NCI-H2029 treated with DMSO at 0.1 percent for 48 hours (cell line): Measurements from ENCODE around the gene GPLD1.
A peak's percentile ranks its signal among the peaks of the same experiment; 100 is the strongest.

Source experiments
- DNase-seq: peaks from one replicate; lab custom pipeline; 2025; lab: John Stamatoyannopoulos, UW

Gene GPLD1

DNA sequence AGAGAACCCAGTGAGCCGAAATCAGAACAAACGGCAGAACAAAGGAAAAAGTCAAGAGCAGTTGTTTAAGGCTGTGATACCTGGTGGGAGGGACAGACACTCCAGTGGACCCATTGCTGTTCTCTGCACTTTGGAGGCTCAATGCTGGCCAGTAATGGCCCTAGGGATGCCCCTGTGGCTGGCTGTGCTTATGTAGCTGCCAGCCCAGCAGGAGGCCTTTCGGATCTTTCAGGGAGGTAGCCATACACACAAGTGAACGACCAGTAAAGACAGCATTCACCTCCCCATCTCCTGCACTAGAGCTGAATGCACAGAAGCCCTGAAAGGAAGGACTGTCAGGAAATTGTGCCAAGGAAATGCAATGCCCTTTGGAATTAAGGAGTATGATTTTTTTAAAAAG, 34.3 kb downstream of the GPLD1 start:
- no peak for DNase-seq

DNA sequence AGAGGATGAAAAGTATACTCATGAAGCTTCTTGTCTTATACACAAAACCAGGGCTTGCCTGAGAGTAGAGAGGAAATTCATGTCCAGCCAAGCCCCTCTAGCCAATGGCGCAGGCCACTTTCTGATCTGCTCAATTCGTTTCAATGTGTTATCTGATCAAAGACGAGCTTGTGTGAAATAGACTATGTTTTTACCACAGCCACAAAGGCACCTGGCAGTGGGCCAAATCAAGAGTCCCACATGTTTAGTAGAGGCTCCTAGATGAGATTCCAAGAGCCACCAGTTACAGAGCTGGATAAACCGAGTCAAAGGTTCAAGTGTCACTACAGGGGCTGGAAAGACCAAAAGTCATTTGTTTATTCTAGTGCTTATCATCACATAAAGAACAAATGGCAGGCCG, 34.9 kb downstream of the GPLD1 start:
- no peak for DNase-seq

DNA sequence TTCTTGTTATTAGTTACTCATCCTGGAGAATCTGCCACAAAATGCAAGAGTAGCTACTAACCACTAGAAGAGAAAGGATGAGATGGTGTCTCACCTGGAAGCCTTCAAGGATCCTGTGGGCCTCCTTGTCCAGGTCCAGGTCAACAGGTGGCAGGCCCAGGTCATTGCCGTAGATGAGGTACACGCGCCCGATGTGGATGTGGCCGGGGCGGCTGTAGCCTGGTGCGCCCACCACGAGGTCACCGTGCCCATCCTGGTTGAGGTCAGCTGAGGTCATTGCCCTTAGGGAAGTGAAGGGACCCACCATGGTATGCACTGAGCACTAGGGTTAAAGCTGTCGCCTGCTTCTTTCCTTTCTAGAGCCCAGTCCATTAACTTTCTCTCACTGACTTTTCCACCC, 35.5 kb downstream of the GPLD1 start:
- DNase-seq = no peak

DNA sequence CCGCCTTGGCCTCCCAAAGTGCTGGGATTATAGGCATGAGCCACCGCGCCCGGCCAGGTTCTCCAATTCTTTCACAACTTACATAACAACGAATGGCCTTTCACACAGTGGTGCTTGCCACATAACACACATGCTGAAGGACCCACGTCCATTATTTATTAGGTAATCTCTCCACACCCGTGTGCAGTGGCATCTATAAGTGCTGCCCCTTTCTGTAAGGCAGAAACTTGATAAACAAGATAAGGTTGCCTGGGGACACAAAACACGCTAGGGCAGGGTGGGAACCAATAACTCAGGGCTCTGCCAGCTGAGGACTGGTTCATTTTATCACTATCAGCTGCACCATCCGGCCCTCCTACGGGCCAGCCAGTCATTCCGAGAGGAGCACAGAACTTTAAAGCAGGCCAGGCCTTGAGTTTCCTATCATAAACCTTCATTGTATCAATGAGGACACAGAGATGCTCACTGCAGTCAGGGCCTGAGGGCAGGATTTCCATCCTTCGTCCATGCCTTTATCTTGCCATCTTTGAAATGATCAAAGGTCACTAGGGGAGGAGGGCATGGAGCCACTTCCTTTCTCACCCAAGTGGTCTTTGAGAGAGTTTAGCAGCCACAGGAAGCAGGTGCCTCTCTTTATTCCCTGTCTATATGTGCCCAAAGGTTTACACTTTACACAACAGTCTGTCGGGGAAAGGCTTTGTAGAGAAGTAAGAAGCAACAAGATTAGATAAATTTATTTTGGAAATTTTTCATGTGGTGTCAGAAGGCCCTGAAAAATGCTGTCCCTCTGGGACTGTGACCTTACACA, 37.6 kb downstream of the GPLD1 start:
- DNase-seq = no peak

DNA sequence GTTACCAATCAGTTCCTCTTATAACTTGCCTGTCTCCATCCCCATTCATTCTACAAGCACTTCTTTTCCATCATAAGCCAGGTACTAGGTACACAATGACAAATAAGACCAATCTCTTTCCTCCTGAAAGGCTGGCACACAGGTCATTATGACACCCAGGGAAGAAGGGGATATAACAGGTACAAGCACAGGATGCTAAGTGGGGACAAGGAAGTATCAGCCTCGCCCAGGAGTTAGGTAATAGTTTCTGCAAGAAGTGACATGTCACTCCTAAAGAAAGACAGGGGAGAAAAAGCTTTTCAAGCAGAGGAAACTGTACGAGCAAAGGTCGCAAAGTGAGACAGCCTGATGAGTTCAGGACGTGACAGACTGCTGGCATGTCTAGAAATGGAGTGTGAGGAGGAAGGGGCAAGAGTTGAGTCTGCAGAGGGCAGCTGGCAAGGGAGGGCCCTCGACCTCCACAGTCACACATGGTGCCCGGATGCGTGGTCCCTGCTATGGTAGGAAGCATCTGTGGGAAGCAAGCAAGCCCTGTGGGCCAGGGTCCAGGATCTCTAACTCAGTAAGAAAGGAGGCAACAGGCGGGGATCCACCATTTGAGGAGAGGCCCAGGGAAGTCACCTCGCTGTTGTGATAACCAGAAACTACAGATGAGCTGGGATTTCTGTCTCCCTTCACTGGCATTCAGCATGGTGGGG, 40.4 kb downstream of the GPLD1 start:
- DNase-seq = no peak

DNA sequence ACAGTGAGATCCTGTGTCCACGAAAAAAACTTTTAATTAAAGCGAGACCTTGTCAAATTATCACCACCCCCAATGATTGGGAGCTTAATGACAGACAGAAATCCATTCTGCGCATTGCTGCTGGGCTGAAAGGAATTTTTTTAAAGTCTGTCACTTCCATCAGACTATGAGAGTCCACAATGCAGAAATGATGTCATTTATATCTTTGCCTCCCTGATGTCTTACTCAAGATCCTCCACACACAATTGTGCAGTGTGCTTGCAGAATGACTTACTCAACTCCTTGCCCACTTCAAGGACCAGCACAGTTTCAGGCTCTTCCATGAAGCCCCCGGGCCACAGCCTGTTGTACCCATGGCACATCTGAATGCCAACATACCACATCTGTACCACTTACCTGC, 41.0 kb downstream of the GPLD1 start:
- no peak for DNase-seq

DNA sequence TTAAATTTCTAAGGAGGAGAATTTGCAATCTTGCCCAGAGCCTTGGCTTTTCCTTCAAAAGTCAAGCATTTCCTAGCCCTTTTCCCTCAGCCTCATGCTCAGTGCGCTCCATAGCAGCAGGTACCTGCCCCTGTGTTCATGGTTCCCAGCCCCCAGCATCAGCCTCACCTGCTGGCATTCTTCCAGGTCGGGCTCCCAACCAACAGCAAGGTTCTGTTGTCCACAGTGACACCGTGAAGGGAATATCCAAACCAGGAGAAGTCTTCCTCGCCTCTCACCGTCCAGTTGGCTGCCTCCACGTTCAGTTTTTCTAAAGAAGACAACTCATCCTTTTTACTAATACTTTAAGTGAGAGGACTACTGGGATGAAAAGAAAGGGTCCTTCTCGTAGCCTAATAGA, 42.7 kb downstream of the GPLD1 start:
- DNase-seq = no peak

DNA sequence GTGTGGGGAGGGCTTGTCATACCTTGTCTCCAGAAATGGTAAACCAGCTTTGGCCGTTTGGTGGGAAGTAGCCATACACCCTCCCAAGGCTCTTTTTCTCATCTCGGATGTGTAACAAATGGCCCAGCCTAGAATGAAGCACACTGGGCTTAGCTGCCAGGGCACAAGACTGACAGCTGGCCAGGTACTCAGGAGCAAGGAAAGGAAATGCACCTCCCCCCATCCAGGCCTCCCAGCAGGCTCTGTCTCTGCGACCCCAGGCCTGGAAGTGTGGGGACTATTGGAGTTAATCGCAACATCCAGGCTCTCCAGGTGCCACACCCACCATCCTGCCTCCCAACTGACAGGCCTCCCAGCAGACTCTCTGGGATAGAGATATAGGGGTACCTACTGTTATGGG, 43.7 kb downstream of the GPLD1 start:
- DNase-seq = no peak

DNA sequence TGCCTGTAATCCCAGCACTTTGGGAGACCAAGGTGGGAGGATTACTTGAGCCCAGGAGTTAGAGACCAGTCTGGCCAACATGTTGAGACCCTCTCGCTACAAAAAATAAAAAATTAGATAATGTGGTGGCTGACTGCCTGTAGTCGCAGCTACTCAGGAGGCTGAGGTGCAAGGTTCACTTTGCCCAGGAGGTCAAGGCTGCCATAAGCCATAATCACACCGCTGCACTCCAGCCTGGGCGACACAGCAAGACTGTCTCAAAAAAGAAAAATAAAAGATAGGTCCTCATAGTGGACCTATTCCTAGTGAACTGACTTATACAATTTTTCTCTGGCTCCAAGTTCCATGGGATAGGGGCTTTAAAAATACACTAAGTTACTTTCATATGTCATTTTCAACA, 44.8 kb downstream of the GPLD1 start:
- no peak for DNase-seq

DNA sequence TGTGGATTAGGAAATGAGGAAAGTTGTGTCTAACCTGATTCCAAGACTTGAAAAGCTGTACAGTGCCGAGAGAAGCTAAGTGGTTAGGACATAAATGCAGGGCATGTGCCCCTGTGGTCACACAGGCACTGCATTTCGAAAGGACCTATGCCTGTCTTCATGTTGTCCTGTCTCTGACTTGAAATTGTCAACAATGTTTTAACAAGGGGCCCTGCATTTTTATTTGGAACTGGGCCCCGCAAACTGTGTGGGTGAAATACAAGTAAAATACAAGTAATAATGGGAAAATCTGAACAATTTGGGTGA, 47.8 kb downstream of the GPLD1 start:
- DNase-seq = no peak

DNA sequence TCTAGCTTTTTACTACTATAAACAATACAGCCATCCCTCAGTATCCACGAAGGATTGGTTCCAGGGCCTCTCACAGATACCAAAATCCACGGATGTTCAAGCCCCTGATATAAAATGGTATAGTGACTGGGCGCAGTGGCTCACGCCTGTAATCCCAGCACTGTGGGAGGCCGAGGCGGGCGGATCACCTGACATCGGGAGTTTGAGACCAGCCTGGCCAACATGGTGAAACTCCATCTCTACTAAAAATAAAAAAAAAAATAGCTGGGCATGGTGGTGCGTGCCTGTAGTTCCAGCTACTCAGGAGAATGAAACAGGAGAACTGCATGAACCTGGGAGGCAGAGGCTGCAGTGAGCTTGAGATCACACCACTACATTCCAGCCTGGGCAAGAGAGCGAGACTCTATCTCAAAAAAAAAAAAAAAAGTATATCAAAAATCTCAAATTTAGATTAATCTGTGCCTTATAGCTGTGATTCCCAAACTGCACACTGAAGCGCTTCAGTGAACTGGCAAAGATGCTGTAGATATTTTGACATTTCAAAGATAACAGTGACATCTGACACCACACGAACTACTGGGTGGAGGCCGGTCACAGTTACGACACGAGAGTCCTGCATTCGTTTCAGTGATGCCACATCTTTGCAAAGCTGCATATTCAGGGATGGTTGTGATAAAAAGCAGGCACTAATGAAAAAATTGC, 48.3 kb downstream of the GPLD1 start:
- DNase-seq = no peak

DNA sequence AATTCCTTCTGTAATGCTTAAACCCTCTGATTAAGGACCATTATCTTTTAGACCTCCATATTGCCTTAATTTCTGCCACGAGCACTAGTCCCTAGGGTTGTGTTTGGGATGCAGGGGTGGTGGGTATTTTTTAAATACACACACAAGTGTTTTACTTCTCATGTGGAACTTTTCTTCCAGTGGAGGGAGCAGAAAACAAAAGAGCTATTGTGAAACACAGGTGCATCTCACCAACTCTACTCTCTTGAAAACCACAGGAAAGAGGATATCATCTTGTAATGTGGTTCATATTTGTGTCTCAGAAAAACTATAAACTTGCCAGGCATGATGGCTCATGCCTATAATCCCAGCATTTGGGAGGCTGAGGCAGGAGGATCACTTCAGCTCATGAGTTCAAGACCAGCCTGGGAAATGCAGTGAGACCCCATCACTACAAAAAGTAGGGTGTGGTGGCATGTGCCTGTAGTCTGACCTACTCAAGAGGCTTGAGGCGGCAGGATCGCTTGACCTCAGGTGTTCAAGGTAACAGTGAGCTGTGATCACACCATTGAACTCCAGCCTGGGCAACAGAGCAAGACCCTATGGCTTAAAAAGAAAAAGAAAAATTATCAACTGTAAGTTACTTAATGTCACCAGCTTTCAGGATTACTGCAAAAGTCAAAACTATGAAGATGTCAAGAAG, 49.4 kb downstream of the GPLD1 start:
- no peak for DNase-seq

DNA sequence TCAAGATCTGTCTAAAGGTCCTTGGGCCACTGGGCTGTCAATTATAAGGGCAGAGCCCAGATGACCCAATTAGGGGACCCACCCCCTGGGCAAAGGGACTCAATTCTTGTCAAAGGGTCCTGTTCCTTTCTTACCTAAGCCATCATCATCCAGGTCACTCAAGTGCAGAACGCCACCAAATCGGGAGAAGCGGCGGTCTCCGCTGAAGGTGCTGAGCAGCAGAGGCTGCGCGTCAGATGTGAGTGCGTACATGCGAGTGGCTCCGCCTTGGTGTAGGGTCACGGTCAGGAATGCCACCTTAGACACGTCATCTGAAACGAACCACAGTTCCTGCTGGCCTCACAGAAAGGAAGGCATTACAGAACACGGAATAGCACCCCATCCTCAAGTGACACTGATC, 52.4 kb downstream of the GPLD1 start:
- no peak for DNase-seq

DNA sequence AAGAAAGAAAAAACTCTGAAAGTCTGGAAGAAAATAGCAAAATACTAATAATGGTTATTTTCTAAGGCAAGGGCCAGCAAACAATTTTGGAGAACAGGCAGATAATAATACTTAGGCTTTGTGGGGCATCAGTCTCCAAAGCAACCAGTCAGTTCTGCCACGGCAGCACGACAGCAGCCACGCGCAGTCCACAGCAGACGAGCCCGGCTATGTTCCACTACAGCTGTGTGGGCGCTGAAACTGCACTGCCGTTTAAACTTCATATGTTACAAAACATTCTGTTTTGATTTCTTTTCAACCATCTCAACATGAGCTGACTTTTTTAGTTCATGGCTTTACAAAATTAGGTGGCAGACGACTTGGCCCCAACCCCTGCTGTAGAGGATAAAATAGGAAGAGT, 56.8 kb downstream of the GPLD1 start:
- DNase-seq = no peak

DNA sequence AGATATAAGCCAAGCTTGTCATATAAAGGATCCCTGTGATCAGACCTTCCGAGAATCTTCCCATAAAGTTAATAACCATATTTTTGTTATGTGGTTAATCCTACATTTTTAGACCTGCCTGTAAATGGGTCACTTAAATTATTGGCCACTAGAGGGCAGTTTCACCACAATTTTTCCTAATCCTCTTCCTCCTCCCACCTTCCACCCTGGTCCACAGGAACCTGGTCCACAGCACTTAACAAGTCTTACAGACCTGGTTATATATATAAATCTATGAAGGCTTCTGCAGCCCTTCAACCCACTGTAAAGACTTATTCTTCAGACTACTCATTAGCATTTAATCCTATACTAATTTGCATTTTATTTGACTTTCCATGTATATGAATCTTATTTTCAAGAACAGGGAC, 58.3 kb downstream of the GPLD1 start:
- DNase-seq = peak; percentile 73

DNA sequence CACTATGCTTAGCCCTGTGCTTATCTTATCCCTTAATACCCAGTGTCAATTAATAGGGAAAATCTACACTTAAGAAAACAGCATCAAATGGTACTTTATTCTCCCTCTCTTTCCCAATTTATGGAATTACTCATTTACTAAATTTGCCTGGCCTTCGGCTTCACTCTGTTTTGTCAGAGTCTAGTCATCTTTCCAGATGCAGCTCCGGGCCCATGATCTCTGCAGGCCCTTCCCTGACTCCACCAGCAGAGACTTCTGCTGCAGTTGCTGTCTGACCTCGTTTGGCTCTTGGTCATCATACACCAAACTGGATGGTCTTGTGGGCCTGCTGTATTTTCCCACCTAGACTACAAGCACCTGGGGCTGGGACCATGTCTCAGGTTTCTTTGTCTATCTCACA, 59.3 kb downstream of the GPLD1 start:
- DNase-seq = no peak

DNA sequence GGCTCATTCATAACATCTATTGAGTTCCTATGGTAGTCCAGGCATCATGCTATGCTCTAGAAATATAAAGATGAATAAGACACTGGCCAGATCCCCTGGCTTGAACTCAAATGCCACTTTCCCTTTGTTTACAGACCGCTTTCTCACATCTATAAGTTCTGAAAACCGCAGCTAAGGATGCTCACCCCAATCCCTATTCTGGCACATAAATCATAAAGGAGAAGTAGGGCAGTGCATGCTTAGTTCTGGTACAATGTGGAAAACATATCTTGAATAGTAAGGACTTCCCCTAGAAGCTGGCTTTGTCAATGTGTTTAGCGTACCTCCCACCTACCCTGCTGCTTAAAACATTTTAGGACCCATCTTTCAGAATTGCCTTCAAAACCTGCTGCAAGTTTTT, 60.2 kb downstream of the GPLD1 start:
- no peak for DNase-seq

DNA sequence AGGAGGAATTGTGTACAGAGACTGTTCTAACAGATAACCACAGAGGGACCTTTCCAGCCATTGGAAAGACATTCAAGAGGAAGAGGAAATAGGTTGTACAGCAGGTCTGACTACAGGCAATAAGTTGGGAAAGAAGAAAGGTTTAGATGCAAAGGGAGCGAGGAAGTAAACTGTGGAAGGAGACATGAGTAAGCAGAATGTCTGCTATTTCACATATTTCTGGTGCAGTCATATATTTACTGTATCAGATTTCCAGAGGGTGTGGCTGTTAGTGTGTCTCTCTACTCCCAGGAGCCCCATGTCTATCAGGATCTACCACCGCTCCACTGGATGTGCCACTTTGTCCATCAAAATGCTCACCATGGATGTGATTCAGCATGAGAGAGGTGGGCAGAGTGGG, 60.8 kb downstream of the GPLD1 start:
- DNase-seq = no peak

DNA sequence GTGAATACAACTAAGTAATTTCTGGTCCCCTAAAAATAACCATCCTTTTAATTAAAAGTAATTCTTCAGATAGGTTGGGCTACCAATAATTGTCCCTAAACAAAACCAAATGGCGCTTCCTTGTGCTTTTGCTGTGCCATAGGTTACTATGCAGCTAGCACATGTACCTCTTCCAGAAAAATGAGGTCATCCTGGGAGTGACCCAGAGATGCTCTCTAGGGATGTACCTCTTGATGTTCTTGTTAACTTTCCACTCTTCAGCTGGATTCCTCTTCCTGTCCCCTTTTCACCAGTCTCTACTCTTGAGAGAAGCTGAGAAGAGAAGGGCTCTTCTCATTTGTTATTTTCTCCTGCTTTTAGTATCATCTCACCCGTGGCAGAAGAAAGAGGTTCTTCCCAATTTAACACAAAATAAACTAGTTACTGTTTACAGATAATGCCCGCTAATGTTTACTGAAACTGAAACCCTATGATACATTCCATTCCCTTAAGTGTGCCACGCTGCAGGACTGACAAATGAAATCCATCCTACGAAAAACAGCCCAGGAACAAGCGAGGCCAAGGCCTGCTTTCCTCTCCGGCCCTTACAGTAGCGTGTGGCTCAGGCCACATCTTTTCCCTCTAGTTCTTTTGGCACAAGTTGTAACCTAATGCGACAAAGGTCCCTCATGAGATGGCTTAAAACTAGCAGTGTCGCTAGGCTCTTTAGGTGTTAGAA, 62.5 kb downstream of the GPLD1 start:
- DNase-seq = no peak

DNA sequence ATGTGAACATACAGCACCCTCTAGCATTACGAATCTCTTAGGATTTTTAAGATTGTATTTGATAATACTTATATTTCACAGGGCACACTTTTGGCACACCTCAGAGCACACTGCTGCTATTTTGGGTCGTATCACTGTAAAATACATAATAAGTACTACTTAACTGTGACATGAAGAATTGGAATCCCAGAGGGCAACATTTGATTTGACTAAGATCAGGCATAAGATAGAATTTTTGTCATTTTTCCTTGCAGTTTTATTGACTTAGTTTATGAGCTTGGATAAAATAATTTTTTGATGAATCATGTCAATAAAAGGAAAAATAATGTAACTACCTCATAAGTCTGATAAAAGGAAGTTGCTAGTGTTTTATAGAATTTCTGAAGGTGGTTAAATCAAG, 64.3 kb downstream of the GPLD1 start:
- DNase-seq = no peak

DNA sequence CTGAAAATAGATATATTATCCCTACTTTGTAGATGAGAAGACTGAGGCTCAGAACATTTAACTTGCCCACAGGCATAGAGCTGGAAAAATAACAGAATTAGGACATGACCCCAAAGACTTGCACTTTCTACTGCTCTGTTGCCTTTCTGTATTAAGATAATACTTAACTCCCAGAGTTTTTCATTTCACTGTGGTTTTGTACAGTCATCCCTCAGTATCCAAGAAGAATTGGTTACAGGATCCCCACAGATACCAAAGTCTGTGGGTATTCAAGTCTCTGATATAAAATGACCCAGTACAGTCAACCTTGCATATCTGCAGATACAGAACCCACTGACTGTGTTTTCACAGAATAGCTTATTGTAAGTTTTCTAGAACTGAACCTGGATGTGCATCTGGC, 69.9 kb downstream of the GPLD1 start:
- no peak for DNase-seq

DNA sequence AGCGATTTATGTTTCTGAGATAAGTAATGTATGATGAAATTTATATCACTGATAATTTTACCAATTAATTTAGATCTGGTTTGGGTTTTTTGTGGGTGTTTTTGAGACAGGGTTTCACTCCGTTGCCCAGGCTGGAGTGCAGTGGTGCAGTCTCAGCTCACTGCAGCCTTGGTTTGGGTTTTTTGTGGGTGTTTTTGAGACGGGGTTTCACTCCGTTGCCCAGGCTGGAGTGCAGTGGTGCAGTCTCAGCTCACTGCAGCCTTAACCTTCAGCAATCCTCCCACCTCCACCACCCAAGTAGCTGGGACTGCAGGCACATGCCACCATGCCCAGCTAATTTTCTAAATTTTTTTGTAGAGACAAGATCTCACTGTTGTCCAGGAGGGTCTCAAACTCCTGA, 73.6 kb downstream of the GPLD1 start:
- no peak for DNase-seq
